Ishikawa (cell line): ENCODE data around the gene KRT9.

Experiments used
- CEBPB ChIP-seq: IDR thresholded peaks from 2 replicates; pipeline ENCODE4 v1.6.1; 2012
- CREB1 ChIP-seq: IDR thresholded peaks from 2 replicates; pipeline ENCODE4 v1.6.1; 2012; ENCODE audit warnings: low read depth
- EGR1 ChIP-seq: IDR thresholded peaks from 2 replicates; pipeline ENCODE4 v1.6.1; 2012
- EP300 ChIP-seq: IDR thresholded peaks from 2 replicates; pipeline ENCODE4 v1.6.1; 2012; ENCODE audit warnings: borderline replicate concordance
- FOXM1 ChIP-seq: IDR thresholded peaks from 2 replicates; pipeline ENCODE4 v1.6.1; 2012; ENCODE audit warnings: low read depth, borderline replicate concordance
- MAX ChIP-seq: IDR thresholded peaks from 2 replicates; pipeline ENCODE4 v1.6.1; 2012
- NFIC ChIP-seq: IDR thresholded peaks from 2 replicates; pipeline ENCODE4 v1.6.1; 2012
- RAD21 ChIP-seq: IDR thresholded peaks from 2 replicates; pipeline ENCODE4 v1.6.1; 2012; ENCODE audit warnings: low read depth
- REST ChIP-seq: IDR thresholded peaks from 2 replicates; pipeline ENCODE4 v1.6.1; 2012; ENCODE audit warnings: low read depth, mild to moderate bottlenecking
- TAF1 ChIP-seq: IDR thresholded peaks from 2 replicates; pipeline ENCODE4 v1.6.1; 2012; ENCODE audit warnings: low read depth, mild to moderate bottlenecking
- TCF12 ChIP-seq: IDR thresholded peaks from 2 replicates; pipeline ENCODE4 v1.6.1; 2012; ENCODE audit warnings: low read depth
- TEAD4 ChIP-seq: IDR thresholded peaks from 2 replicates; pipeline ENCODE4 v1.6.1; 2012
- USF1 ChIP-seq: IDR thresholded peaks from 2 replicates; pipeline ENCODE4 v1.6.1; 2012
- YY1 ChIP-seq: IDR thresholded peaks from 2 replicates; pipeline ENCODE4 v1.6.1; 2012; ENCODE audit warnings: low read depth
- ZBTB7A ChIP-seq: IDR thresholded peaks from 2 replicates; pipeline ENCODE4 v1.6.1; 2012; ENCODE audit warnings: low read depth

The KRT9 gene

GRCh38 chr17:41571561-41572434 lies at the start of gene KRT9:
KRT9 (minus strand) TSS chr17:41572059; CDS start chr17:41571992, 67 bp downstream.
- TF ChIP-seq TEAD4 (no peak), YY1 (no peak), MAX (no peak), NFIC (no peak), EP300 (no peak), CREB1 (no peak), CEBPB (no peak), REST (no peak), FOXM1 (no peak), USF1 (no peak)

- TF ChIP-seq REST (no peak), USF1 (no peak), ZBTB7A (no peak)
Observed at GRCh38 chr17:41620583-41621434, 49.0 kb upstream of the KRT9 start.

- TF ChIP-seq TEAD4 (no peak), CREB1 (no peak), YY1 (no peak), USF1 (no peak), CEBPB (no peak), EP300 (no peak), MAX (no peak), FOXM1 (no peak), EGR1 (no peak), REST (no peak), ZBTB7A (no peak), NFIC (no peak), TAF1 (no peak), TCF12 (no peak), RAD21 (no peak)
Observed at GRCh38 chr17:41619036-41619926, 47.4 kb upstream of the KRT9 start.
